ENCODE results near the gene SH3RF1.

SH3RF1 gene

DNA sequence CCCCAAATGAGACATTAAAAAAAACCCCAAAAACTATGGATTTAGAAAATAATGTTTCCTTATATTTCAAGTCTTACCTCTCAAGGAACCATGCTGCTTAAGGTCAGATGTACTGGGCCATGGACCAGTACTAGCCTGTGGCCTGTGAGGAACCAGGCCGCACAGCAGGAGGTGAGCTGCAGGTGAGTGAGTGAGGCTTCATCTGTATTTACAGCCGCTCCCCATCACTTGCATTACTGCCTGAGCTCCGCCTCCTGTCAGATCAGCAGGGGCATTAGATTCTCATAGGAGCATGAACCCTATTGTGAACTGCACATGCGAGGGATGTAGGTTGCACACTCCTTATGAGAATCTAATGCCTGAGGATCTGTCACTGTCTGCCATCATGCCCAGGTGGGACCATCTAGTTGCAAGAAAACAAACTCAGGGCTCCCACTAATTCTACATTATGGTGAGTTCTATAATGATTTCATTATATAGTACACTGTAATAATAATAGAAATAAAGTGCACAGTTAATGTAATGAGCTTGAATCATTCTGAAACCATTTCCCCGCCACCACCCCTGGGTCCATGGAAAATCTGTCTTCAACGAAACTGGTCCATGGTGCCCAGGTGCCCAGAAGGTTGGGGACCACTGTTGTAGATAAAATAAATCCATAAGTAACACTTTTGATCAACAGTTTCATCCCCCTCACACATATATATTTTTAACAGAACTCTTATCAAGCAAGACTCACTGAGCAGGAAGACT is 155.4 kb downstream of the SH3RF1 start:
- no peak for DNase-seq (ENCODE audit: insufficient read length, low spot score)
- FAIRE-seq = no peak

DNA sequence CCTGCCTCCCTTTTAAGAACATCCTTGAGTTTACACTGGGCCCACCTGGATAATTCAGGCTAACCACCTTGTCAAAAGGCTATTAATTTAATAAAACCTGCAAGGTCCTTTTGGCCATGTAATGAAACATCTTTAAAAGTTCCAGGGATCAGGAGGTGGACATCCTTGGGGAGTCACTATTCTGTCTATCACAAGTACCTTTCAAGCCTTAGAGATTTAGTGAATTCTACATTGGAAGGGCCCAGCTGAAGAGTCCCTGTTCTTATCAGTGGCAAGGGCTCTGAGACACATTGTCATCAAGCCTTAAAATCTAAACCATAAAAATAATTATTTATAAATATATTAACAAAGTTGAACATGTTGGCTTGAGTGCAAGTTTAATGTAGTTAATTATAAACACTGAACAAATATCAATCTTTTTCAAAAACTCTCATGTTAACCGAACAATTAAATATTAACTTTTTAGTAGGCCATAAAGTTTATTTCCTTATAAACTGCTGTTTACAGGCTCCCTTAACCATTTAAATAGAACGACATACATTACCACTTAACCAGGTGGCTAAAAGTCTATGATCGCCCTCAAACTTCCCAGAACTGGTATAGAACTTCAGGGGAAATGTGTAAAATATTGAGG is 156.3 kb downstream of the SH3RF1 start:
- DNase-seq (ENCODE audit: insufficient read length, low spot score) (no peak), FAIRE-seq (no peak)

DNA sequence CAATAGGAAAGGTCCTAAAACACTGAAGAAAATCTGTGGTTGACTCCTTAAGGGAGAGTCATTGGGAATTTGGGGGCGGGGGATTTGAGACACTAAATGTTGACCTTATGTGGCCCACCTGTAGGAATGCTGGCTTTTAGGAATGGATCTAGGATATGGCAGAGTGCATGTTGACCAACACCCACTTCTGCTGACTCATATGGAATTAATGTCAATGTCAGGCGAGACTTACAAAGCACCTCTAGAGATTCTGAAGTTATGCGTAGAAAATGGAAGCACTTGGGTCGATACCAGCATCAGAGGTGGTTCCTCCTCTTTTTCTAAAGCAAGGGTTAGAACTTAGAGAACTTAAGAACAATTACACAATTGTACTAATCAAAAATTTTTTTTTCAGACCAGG is 160.1 kb downstream of the SH3RF1 start:
- DNase-seq (ENCODE audit: insufficient read length, low spot score) (no peak), FAIRE-seq (no peak)

DNA sequence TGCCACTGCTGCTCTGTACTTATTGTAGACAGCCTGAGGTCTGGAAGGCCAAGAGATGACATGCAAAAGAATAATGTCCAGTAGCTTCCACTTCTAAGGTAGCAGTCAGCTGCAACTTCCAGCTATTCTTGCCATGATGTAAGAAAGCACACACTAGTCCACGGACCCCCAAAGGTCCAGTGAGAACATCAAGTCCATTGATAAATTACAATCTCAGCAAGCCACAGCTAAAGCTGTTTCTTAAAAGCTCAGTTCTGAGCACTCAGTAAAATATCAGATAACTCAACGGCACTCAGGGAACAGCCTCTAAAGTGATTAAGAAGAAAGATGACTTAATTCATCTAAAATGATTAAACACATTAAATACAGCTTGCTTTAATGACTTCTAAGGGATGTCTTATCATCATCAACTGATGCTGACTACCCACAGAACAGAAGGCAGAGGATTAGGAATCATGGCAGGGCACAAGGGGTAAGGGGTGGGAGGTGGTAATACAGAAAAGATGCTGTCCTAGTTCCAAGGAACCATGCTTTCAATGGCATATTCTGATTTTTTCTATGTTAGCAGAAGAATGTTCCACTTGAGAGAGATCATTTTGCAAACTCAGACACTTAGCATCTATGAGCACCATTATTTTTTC is 161.6 kb downstream of the SH3RF1 start:
- DNase-seq (ENCODE audit: insufficient read length, low spot score) (no peak), FAIRE-seq (no peak)

DNA sequence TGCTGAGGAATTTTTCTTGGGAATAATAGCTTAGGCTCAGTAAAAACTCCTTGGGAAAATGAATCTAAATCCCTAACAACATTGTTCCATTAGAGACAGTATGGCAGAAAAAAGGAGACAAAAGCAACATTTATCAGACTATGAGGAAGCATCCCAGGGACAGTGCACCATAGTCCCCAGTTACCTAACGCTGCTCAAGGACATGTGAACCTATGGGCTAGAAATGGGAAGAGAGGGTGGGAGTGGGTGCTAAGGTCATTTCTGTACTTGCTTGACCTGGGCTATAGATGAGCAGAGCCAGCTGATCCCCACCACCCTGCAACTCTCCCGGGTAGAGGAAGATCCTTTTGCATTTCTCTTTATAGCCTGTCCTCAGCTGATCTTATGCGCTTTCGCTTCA is 162.5 kb downstream of the SH3RF1 start:
- no peak for DNase-seq (ENCODE audit: insufficient read length, low spot score)
- FAIRE-seq = no peak

DNA sequence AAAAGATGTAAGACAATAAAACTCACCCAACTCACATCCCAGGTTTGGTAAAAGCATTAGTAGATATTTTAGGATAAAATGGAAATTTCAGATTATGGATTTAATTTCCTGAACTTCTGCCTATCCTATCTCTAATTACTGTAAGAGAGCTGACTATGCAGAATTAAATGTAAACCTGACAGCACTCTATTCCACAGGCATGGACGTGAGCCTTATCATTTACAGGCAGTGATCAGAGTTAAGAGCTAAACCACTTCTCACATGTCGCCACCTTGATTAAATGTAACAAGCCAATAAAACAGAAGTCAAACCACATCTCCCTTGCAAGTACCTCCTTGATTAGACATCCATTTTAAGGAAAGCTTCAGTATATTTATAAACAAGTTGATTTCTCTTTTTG is 163.2 kb downstream of the SH3RF1 start:
- DNase-seq (ENCODE audit: insufficient read length, low spot score) = no peak
- no peak for FAIRE-seq

DNA sequence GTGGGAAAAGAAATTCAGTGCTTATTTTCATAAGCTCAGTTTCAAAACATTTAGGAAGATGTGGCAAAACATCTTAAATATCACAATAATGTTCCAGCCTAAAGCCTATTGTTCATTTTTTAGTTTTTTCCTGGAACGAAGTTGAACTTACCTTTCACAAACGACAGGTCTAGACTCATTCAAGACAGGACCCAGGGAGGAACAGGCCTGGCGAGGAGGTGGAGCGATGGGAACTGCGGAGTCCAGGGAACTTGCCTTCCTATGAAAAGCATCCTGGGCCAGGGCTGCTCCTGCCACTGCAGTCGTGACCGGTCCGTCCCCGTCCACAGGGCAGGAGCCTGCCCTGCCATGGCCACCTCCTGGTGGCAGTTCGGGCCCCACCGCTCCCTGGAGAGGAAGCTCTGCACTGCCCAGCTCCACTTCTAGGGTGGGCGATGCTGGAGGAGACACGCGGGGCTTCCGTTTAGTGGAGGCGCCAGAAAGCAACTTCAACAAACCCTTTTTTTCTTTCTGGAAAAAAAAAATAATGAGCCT is 164.0 kb downstream of the SH3RF1 start:
- FAIRE-seq (no peak), DNase-seq (ENCODE audit: insufficient read length, low spot score) (no peak)

DNA sequence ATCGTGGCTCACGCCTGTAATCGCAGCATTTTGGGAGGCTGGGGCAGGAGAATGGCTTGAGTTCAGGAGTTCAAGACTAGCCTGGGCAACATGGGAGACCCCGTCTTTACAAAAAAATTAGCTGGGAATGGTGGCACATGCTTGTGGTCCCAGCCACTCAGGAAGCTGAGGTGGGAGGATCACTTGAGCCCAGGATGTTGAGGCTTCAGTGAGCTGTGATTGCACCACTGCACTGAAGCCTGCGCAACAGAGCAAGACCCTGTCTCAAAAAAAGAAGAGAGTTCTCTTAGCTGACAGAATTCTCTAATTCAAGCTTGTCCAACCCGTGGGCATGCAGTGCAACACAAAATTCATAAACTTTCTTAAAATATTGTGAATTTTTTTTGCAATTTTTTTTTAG is 165.1 kb downstream of the SH3RF1 start:
- no peak for FAIRE-seq
- no peak for DNase-seq (ENCODE audit: insufficient read length, low spot score)

DNA sequence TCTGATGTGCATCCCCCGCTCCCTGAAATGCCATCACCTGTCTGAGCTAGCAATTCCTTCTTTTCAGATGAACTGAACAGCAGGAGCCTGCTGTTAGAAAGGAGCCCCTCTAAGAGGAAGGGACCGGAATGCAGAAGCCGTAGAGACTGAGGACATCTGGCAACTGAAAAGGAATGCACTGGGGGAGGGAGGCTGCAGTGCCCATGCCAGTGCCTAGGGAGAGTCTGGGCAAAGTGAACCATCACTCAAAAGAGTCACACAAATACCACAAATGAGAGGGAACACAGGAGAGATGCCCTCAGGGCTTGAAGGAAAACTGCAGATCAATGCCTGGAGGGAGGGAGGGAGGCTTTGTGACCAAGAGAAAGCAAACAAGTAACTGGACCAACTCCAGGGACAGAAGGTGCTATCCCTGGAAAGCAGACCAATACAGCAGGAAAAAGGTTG is 166.8 kb downstream of the SH3RF1 start:
- peak; percentile 95 for FAIRE-seq

DNA sequence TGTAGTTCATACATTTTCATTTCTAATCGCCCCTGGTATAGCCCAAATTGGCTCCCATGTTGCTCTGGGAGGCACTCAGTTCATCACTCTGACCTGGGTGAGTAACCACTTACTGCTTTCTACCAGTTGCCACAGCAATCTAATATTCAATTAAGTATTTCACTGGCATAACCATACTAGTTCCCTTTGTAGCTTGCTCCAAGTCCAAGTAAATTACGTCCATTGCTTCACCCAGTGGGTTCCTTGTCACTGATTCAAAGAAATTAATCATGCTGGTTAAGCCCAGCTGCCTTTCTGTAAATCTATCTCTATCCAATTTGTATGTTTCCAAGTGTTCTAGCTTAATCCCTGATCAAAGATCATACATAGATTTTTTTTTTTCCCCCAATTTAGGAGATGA is 168.7 kb downstream of the SH3RF1 start:
- FAIRE-seq = no peak

More for the DNA sequence above, 166.8 kb downstream of the SH3RF1 start:
- peak; percentile 72 for DNase-seq (ENCODE audit: insufficient read length, low spot score)

DNA sequence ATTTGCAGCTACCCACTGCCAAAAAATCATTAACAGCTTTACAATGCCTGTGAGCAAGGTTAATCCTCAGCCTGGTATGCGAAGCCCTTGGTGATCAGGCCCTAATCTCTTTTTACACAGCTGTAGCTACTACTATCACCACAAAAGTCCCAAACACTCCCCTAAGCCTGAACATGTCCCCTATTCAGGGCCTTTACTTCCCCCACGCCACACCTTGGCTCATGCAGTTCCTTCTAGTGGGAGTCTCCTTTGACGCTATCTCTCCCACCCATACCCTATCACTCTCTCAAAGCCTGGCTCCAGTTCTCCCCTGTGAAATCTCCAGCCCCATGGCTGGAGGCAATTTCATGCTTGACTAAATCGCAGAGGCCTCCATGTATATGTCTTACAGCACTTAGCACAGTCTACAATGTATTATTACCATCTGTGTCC is 170.1 kb downstream of the SH3RF1 start:
- DNase-seq (ENCODE audit: insufficient read length, low spot score) (no peak), FAIRE-seq (peak; percentile 51)

More for the DNA sequence above, 168.7 kb downstream of the SH3RF1 start:
- no peak for DNase-seq (ENCODE audit: insufficient read length, low spot score)

DNA sequence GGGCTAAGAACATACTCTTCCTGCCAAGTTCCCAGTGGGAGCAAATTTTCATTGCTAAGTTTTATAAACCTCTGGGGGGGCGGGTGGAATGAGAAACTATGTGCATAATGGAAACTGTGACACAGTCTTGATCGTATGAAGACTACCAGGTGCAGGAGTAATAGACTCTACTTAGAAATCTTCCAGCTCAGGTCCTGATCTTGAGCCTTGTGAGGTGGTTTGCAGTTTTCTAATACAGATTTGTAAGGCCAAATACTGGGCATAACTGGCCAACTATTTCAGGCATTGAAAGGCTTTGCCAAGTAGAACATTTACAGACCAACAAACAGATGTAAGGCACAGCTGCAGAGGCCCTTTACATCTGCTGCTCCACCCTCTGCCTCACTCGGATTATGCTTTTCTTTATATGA is 171.0 kb downstream of the SH3RF1 start:
- no peak for DNase-seq (ENCODE audit: insufficient read length, low spot score)
- FAIRE-seq = no peak

DNA sequence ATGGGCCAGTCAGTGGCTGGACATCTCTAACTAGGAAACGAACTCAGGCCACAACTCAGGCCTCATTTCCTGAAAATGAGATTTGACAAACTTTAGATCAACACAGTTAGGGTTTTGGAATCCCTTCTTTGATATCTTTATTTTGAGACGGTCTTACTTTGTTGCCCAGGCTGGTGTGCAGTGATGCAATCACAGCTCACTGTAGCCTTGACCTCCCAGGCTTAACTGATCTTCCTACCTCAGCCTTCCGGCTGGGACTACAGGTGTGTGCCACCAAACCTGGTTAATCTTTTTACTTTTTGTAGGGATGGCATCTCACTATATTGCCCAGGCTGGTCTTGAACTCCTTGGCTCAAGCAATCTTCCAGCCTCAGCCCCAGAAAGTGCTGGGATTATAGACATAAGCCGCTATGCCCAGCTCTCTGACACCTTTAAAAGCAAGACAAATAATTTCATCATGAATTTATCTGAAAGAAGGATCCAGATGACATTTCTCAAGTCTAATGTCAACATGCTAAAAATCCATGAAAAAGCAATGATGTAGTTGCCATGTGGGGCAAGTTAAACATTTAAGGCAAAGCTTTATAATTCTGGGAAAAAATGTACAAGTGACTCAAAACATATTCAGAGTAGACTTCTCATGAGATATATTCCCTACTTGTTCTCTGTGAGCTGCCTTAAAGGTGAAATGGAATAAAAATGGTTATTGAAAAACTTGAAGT is 171.6 kb downstream of the SH3RF1 start:
- FAIRE-seq (no peak), DNase-seq (ENCODE audit: insufficient read length, low spot score) (no peak)

DNA sequence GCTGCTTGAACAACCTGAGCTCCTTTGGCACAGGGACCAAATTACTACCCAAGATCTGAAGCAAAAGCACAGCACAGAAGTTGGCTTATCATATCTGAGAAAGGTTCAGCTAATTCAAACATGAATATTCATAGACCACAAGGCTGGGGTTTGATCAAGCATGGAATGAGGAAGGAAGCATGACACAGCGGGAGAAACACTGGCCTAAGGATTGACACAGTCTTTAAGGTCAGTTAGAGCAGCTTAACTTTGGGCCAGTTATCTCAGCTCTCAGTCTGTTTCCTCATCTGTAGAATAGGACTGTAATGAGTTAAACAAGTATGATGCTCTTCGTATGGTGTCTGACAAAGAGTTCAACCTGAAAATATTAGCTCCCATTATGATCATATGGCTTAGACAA is 172.2 kb downstream of the SH3RF1 start:
- no peak for FAIRE-seq
- DNase-seq (ENCODE audit: insufficient read length, low spot score) = no peak

DNA sequence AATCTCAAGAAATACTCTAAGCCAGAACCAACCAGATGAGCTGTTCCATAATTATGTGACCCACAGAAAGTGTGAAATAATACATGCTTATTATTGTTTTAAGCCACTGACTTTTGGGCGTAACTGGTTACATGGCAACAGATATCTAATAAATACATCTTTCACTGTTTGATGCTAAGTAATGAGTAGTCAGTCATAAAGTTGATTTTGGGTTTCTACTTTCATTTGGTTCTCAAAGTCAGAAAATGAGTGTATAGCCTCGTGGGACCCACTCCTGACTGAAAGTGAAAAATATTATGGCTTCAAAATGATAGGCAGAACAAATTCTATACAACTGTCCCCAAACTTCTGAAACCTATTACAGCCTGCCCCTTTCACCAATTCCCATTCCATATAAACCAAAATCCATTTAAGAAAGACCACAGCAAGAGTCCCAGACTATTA is 172.7 kb downstream of the SH3RF1 start:
- DNase-seq (ENCODE audit: insufficient read length, low spot score) (no peak), FAIRE-seq (no peak)

DNA sequence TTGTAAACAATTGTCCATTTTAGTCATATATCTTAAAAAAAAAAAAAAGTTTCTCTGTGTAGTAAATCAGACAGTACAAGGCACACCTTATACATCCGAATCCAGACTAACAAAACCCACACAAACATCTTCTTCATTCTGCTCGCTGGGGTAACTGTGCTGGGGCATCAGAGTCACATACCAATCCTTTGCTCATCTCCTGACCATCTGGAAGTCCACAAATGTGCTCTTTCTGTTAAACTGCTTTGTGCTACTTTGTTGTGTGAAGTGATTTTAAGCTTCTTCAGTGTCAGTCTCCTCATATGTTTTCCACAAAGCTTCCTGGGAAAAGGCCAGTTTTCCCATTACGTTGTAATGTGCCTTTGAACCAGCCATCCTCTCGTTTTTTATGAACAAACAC is 174.5 kb downstream of the SH3RF1 start:
- FAIRE-seq = no peak
- DNase-seq (ENCODE audit: insufficient read length, low spot score) = no peak

DNA sequence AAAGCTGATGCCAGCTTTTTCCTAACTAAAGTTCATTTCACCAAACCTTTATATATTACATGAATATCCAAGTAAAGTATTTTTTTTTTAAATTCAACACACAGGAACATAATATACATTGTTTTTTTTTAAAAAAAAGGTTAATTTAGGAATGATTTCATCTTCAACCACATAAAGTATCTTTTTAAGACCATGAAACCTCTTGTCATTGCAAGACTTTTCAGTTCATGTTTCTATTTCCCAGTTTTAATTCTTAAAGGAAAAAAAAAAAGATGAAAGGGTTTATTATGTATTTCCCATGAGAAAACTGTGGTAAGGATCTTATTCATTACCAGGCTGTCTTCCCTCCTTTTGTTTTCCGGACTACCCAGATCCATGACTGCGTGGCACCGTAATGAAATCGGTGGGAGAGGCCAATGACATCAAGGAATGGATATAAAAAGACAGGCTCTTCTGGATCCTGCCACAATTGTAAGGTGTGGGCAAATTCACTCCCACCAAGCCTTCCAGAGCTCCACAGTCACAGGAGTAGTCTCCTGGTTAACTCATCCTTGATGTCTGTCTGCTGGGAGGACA is 176.0 kb downstream of the SH3RF1 start:
- peak; percentile 72 for FAIRE-seq
- DNase-seq (ENCODE audit: insufficient read length, low spot score) = no peak

DNA sequence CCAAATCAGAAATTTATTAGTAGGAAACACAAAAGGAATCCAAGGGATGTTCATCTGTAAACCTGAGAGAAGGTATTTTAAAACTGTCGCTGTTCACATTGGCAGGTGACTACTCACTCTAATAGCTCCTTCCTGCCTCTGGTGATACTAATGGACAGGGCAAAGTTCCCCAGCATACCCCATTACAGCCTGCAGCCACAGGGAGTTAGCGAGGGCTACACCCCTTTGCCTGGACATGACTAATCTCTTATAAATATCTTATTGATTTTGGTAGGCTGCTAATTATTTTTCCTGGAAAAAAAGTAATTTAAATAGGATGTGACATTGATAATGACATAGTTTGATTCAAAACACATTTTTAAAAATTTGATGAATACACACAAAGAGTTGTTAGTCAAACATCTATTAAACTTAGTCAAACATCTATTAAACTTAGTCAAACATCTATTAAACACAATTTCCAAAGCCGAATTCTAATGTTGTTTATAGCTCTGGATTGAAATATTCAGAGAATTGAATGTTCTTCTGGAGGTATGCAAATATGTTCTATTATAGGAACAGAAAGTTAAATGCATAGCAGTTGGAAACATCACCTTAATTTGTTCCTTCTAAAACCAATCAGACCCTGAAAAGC is 177.8 kb downstream of the SH3RF1 start:
- DNase-seq (ENCODE audit: insufficient read length, low spot score) (no peak), FAIRE-seq (no peak)

DNA sequence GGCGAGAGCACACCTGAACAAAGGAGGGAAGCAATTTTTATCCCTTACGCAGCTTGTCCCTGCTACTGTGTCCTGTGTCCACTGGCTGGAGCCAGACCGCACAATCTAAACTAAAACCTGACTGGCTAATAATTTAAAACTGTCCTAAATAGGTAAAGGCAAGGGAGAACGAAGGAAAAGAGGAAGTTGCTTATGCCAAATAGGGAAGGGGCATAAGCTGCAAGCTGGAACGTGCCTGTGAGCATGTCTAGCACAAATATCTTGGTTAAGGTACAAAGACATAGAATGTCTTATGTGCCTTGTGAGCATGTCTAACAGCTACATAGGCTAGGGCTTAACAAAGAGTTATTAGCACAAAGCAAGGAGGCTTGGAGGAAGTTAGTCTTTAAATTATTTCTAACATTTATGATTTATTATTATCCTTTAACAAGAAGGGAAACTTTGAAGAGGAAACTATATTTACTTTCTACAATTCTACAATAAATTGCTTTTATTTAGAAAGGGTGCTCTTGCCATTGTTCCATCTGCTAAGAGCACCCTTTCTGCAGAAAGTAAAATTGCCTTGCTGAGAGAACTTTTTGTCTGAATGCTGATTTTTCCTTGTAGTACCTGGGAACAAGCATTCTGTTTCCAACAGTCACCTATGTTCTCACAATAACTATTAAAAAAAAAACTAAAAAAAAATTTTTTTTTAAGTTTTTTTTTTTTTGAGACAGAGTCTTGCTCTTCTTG is 180.1 kb downstream of the SH3RF1 start:
- FAIRE-seq = peak; percentile 85
- DNase-seq (ENCODE audit: insufficient read length, low spot score) = no peak

All from HTR-8/SVneo (cell line).